Activated naive CD8-positive, alpha-beta T cell treated with anti-CD3 and anti-CD28 coated beads, Interleukin-2, amount 50 U/mL, for 16 hours (primary cell): Measurements from ENCODE around the gene AP1S1.
A peak's percentile ranks its signal among the peaks of the same experiment; 100 is the strongest.

Source experiments
- DNase-seq: peaks from one replicate; pipeline ENCODE4 v3.0.0-alpha.2; 2020; ENCODE audit warnings: low read depth, low spot score

The AP1S1 gene

GRCh38 chr7:101156866-101157589 lies 2.8 kb downstream of the AP1S1 start:
- DNase-seq = no peak

DNA sequence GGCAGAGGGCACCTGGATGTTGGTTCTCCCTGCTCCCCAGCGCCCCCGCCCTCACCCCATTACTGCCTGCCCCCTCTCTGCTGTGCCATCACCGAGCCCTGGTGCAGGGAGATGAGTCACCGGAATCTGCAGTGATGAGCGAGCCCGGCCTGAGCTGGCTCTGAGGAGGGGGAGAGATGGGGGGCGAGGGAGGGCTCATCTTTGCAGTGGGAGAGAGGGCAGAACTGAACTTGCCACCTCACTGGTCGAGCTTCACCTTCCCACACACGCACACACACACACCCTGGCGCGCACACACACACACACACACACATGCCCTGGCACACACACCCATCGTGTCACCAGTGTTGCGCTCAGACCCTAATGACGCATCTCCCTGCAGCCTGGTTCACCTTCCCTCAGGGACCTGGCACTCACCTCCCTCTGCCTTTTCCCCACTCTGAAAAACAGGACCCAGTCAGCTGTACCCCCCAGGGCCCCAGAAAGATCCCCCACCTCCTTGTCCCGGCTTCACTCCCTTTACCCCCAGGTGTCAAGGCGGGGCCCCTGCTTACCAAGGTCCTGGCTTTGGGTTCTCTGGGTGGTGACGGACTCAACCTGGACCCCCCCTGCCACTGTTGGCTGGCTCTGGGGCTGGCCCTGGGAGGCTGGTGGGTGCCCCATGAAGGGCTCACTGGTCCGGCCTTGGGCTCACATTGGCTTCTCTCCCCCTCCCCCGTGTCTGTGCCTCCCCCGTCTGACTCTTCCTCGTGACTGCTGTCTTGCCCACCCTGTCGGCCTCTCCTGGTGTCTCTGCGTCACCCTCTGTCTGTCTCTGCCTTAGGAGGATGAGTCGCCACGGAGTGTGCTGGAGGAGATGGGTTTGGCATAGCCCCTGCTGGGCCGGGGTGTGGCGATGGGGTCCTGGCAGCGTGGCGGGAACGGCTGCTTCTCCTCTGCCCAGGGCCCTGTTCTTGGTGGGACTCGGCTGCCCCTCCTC lies 5.7 kb downstream of the AP1S1 start:
- DNase-seq = no peak

GRCh38 chr7:101160910-101161309 lies 6.6 kb downstream of the AP1S1 start:
- no peak for DNase-seq

- no peak for DNase-seq
Measured at GRCh38 chr7:101161692-101162471, 7.6 kb downstream of the AP1S1 start.

GRCh38 chr7:101162551-101163278 lies 8.4 kb downstream of the AP1S1 start:
- DNase-seq = no peak

GRCh38 chr7:101163279-101164070 lies 9.2 kb downstream of the AP1S1 start:
- no peak for DNase-seq

GRCh38 chr7:101164071-101164840 lies 10.0 kb downstream of the AP1S1 start:
- DNase-seq = no peak

DNA sequence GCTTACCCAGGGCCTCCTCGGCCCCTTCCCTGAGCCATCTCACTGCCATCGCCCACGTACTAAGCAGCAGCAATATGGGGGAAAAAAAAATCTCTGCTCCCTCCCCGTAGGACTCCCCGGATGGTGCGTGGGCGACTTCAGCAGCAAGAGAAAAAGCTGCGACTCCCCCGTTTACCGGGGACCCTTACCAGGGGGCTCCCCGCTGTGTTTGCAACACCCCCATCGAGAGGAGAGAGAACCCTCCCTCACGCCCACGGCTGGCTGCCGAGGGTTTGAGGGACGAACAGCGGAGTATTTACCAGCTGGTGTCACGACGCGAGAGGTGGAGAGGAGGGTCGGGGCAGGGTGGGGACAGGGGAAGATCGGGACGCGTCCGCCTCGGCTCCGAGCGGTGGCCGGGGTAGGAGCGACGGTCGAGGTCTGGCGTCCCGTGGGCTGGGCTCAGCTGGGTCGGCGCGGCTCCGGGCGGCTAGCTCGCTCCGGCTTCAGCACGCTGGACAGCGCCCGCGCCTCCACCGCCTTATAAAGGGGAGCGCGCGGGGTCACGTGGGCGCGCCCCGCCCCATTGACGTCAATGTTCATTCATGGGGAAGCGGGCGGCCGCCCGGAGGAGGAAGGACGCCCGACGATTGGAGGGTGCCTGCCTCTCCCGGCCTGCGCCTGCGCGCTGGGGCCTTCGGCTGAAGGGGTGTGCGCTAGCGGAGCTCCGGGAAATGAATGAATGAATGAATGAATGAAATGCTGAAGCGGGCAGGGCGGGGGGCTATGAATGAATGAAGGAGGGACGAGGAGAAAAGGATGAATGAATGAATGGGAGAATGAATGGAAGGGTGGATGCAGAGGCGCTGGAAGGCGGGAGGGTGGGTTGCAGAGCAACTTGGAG lies 11.0 kb downstream of the AP1S1 start, which contains the start of gene VGF:
Gene VGF, minus strand, starts transcription at position 495 of the 883 bp plus-strand sequence. CDS start 726 bp downstream, outside the sequence.
- peak; percentile 73 for DNase-seq

- DNase-seq = no peak
Measured at GRCh38 chr7:101165958-101166647, 11.8 kb downstream of the AP1S1 start.

- DNase-seq = no peak
Measured at GRCh38 chr7:101166648-101166908, 12.3 kb downstream of the AP1S1 start.

GRCh38 chr7:101166909-101167644 lies 12.8 kb downstream of the AP1S1 start:
- no peak for DNase-seq

GRCh38 chr7:101167645-101168411 lies 13.6 kb downstream of the AP1S1 start:
- DNase-seq = no peak

DNA sequence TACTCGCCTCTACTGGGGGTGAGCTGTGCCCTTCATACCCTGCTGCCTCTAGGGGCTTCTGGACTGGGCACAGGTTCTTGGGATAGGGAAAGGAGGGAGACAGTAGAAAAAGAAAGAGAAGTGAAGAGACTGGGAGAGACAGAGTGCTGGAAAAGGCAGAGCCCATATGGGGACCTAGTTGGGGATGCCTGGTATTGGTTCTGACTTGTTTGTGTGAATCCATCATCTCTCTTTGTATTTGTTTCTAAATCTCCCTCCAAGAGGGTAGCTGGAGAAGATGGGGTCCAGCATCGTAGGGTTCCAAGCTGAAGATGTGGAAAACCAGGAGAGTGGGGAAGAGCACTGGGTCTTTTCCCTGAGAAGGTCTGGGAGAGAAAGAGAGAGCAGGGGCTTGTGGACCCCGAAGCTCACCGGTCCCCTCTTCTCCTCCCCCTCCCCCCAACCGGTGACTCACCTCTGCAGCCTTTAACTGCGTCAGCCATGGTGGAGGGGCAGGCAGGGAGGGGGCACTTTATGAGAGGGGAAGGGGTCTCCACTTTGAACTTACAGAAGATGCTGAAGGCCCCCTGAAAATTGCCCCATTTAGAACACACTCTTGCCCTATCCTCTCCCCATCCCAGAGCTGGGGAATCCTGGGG lies 14.3 kb downstream of the AP1S1 start:
- DNase-seq = no peak

GRCh38 chr7:101169110-101169837 lies 15.0 kb downstream of the AP1S1 start:
- DNase-seq = no peak

- peak; percentile 42 for DNase-seq
Measured at GRCh38 chr7:101169838-101170551, 15.7 kb downstream of the AP1S1 start.
